Measurements from ENCODE around the gene NCOA5.

NCOA5 gene

GRCh38 chr20:46013829-46014516 is 75.8 kb downstream of the NCOA5 start:
- DNase-seq (ENCODE audit: low spot score): peak; percentile 59

GRCh38 chr20:46013322-46013828 is 76.4 kb downstream of the NCOA5 start:
- no peak for DNase-seq (ENCODE audit: low spot score)

GRCh38 chr20:46012921-46013320 is 76.8 kb downstream of the NCOA5 start:
- no peak for DNase-seq (ENCODE audit: low spot score)

- DNase-seq (ENCODE audit: low spot score): peak; percentile 62
Measured at GRCh38 chr20:46011631-46012482, 77.9 kb downstream of the NCOA5 start.

Data from hematopoietic multipotent progenitor cell treated with erythropoietin and hydrocortisone succinate and interleukin-3 and kit ligand, for 15 days (in vitro differentiated cells).